Endothelial cell (in vitro differentiated cells): ENCODE results near the gene SCAPER. TPM values are rescaled to one million over a fixed set of nuclear protein-coding genes. Genes with fewer than 3 reads are reported as not detected.
"Not testable (repeated sequence)": the region's sequence is repeated elsewhere in the genome, so short reads cannot be mapped to it uniquely, and the experiment has no call there.

Experiments used
- DNase-seq: peaks from one replicate; pipeline ENCODE4 v3.0.0; 2021; ENCODE audit warnings: low spot score
- H3K27ac Mint-ChIP-seq: one replicate; pipeline ENCODE4 v1.8.0; 2021; ENCODE audit warnings: mixed read lengths, inconsistent platforms; ENCODE audit not compliant: unreplicated experiment
- H3K27me3 Mint-ChIP-seq: one replicate; pipeline ENCODE4 v1.8.0; 2021; ENCODE audit warnings: mild to moderate bottlenecking, moderate library complexity, mixed read lengths, inconsistent platforms; ENCODE audit not compliant: unreplicated experiment
- H3K36me3 Mint-ChIP-seq: one replicate; pipeline ENCODE4 v1.8.0; 2021; ENCODE audit warnings: mild to moderate bottlenecking, low read depth, mixed read lengths, inconsistent platforms; ENCODE audit not compliant: unreplicated experiment
- H3K4me1 Mint-ChIP-seq: one replicate; pipeline ENCODE4 v1.8.0; 2021; ENCODE audit warnings: mild to moderate bottlenecking, mixed read lengths, inconsistent platforms; ENCODE audit not compliant: unreplicated experiment
- H3K4me3 Mint-ChIP-seq: one replicate; pipeline ENCODE4 v1.8.0; 2021; ENCODE audit warnings: mild to moderate bottlenecking, mixed read lengths, inconsistent platforms; ENCODE audit not compliant: unreplicated experiment
- H3K9me3 Mint-ChIP-seq: one replicate; pipeline ENCODE4 v1.8.0; 2021; ENCODE audit warnings: mixed read lengths, inconsistent platforms; ENCODE audit not compliant: unreplicated experiment
- CTCF ChIP-seq: fragments of 200-600 bp; sonication (generic); IDR thresholded peaks from one replicate; pipeline ENCODE4 v1.5.0; 2021; ENCODE audit warnings: antibody characterized with exemption; ENCODE audit not compliant: unreplicated experiment
- total RNA-seq: library from RNA; stranded (reverse); fragmentation: NEBNext Ultra II Directional; extraction: Animal tissue kit (Norgen Biotek cat#: 25700); gene quantifications from one replicate; pipeline ENCODE4 v1.2.1, GENCODE V29; 2021; ENCODE audit not compliant: unreplicated experiment

SCAPER gene
- total RNA-seq, 1 donor from 2014 or later: 18.1 TPM

GRCh38 chr15:76433798-76434400 lies 471.2 kb downstream of the SCAPER start:
- no peak for DNase-seq
- no peaks in the 10 kb centered on the region for H3K4me1 Mint-ChIP-seq
- H3K36me3 Mint-ChIP-seq: no peaks in the 10 kb centered on the region
- no peaks in the 10 kb centered on the region for H3K9me3 Mint-ChIP-seq
- H3K27me3 Mint-ChIP-seq: peaks cover 5% of the 10 kb centered on the region
- no peak overlapping the region for H3K27ac Mint-ChIP-seq
- H3K4me3 Mint-ChIP-seq: no peak overlapping the region
- no peak for TF ChIP-seq CTCF

GRCh38 chr15:76433036-76433435 lies 472.1 kb downstream of the SCAPER start:
- H3K27me3 Mint-ChIP-seq, H3K4me1 Mint-ChIP-seq, H3K36me3 Mint-ChIP-seq, DNase-seq, H3K27ac Mint-ChIP-seq, H3K9me3 Mint-ChIP-seq, H3K4me3 Mint-ChIP-seq: not testable (repeated sequence)

GRCh38 chr15:76432604-76433003 lies 472.5 kb downstream of the SCAPER start:
- H3K27me3 Mint-ChIP-seq: peaks cover 5% of the 10 kb centered on the region
- DNase-seq: no peak
- H3K9me3 Mint-ChIP-seq: no peaks in the 10 kb centered on the region
- no peaks in the 10 kb centered on the region for H3K4me1 Mint-ChIP-seq
- no peak overlapping the region for H3K27ac Mint-ChIP-seq
- no peak overlapping the region for H3K4me3 Mint-ChIP-seq
- no peak for TF ChIP-seq CTCF
- peaks cover 4% of the 10 kb centered on the region for H3K36me3 Mint-ChIP-seq

GRCh38 chr15:76431971-76432370 lies 473.2 kb downstream of the SCAPER start:
- Mint-ChIP-seq H3K36me3 (peaks cover 8% of the 10 kb centered on the region), H3K4me3 (no peak overlapping the region), H3K27ac (no peak overlapping the region), H3K27me3 (peaks cover 5% of the 10 kb centered on the region), H3K9me3 (no peaks in the 10 kb centered on the region), H3K4me1 (no peaks in the 10 kb centered on the region)
- no peak for TF ChIP-seq CTCF
- DNase-seq: no peak

GRCh38 chr15:76430711-76431110 lies 474.4 kb downstream of the SCAPER start:
- H3K36me3 Mint-ChIP-seq: peaks cover 15% of the 10 kb centered on the region
- H3K9me3 Mint-ChIP-seq, H3K4me3 Mint-ChIP-seq, H3K27ac Mint-ChIP-seq, DNase-seq, H3K4me1 Mint-ChIP-seq, H3K27me3 Mint-ChIP-seq: not testable (repeated sequence)

- TF ChIP-seq CTCF: no peak
- H3K9me3 Mint-ChIP-seq: no peaks in the 10 kb centered on the region
- peaks cover 5% of the 10 kb centered on the region for H3K27me3 Mint-ChIP-seq
- H3K27ac Mint-ChIP-seq: no peak overlapping the region
- no peak for DNase-seq
- no peaks in the 10 kb centered on the region for H3K4me1 Mint-ChIP-seq
- peaks cover 21% of the 10 kb centered on the region for H3K36me3 Mint-ChIP-seq
- no peak overlapping the region for H3K4me3 Mint-ChIP-seq
Measured at GRCh38 chr15:76429661-76430060, 475.5 kb downstream of the SCAPER start.
